ENCODE measurements around the gene LRRN2.
"Not testable (repeated sequence)": the region's sequence is repeated elsewhere in the genome, so short reads cannot be mapped to it uniquely, and the experiment has no call there.

LRRN2 gene

DNA sequence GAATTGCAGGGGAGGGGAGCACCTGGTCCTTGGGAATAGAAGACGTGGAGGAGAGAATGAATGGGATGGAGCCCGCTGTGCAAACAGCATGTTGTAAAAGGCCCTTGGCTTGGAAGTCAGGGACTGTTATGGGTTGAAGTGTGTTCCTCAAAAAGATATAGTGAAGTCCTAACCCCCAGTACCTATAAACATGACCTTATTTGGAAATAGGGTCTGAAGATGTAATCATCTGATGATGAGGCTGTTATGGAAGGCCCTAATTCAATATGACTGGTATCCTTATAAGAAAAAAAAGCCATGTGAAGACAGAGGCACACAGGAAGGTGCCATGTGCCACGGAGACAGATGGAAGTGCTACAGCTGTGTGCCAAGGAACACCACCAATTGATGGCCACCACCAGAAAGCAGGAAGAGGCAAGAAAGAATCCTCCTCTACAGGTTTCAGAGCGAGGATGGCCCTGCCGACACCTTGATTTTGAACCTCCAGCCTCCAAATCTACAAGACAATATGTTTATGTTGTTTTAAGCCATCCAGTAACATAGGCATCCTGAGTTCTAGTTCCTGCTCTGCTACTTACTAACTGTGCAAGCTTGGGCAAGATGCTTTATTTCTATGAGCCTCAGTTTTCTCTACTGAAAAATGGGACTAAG, 51.2 kb downstream of the LRRN2 start:
- H3K27ac Mint-ChIP-seq: no peak overlapping the region
- H3K4me1 Mint-ChIP-seq (ENCODE audit: low read depth in 2 of 2): no peaks in the 10 kb centered on the region
- no peaks in the 10 kb centered on the region for H3K36me3 Mint-ChIP-seq (ENCODE audit: insufficient read depth)
- DNase-seq (no peak), ATAC-seq (replicated peaks) (no peak)
- no peaks in the 10 kb centered on the region for H3K9me3 Mint-ChIP-seq
- no peak overlapping the region for H3K4me3 Mint-ChIP-seq
- peaks cover 30 to 52% of the 10 kb centered on the region in 2 donors for H3K27me3 Mint-ChIP-seq

DNA sequence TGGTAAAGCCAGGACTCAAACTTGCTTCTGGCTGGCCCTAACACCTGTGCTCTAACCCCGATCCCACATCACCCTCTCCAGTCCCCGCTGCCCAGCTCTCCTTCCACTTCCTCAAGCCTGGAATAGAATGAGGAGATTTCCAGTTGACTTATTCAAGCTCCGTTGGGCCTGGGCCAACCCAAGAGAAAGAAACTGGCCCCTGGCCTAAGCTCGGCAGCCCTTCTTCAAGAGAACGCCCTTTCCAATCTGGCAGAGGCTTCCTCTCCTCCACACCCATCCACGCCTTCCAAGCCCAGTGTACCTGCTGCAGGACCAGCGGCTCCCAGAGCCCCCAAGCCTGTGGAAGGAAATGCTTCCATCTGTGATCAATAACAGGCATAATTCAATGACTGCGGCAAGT, 51.9 kb downstream of the LRRN2 start:
- Mint-ChIP-seq H3K36me3 (ENCODE audit: insufficient read depth) (no peaks in the 10 kb centered on the region), H3K4me1 (ENCODE audit: low read depth in 2 of 2) (no peaks in the 10 kb centered on the region), H3K27ac (no peak overlapping the region), H3K27me3 (peaks cover 38 to 59% of the 10 kb centered on the region in 2 donors), H3K9me3 (no peaks in the 10 kb centered on the region), H3K4me3 (no peak overlapping the region)
- DNase-seq (no peak), ATAC-seq (replicated peaks) (no peak)

DNA sequence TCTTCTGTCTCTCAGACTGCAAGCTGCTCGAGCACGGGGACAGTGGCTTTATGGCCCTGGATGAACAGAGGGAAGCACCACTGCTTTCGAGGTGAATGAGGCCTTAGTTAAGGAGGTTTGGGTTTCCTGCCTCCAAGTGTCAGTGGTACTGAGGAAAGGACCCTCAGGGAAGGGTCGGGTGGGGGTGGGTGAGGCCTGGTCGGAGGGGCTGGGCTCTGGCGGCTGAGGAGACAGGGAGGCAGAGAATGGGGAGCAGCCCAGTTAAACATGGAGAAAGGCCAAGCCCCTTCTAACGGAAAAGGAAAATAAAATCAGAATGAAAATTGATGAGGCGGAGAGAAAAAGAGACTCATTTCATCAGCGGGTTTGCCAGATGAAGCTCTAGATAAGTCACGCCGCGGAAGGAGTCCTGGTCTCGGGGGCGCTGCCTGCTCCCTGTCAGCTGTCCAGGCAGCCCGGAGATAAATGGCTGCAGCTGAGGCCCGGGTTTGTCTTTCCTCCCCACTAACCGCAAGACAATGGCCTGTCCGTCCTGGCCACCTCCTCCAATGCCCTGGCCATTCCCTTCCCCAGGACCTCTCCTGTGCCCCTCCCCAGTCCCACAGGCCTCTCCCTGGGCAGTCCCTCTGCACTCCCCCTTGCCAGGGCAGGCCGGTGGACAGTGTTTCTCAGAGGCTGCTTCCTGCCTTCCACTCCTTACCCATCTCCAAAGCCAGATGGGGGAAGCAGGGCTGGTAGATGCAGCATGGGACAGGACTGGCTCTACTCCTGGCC, 55.2 kb downstream of the LRRN2 start:
- Mint-ChIP-seq H3K27me3 (peaks cover 45 to 63% of the 10 kb centered on the region in 2 donors), H3K4me3 (no peak overlapping the region), H3K4me1 (ENCODE audit: low read depth in 2 of 2) (no peaks in the 10 kb centered on the region), H3K36me3 (ENCODE audit: insufficient read depth) (no peaks in the 10 kb centered on the region), H3K27ac (no peak overlapping the region), H3K9me3 (no peaks in the 10 kb centered on the region)
- ATAC-seq (replicated peaks) (no peak), DNase-seq (no peak)

DNA sequence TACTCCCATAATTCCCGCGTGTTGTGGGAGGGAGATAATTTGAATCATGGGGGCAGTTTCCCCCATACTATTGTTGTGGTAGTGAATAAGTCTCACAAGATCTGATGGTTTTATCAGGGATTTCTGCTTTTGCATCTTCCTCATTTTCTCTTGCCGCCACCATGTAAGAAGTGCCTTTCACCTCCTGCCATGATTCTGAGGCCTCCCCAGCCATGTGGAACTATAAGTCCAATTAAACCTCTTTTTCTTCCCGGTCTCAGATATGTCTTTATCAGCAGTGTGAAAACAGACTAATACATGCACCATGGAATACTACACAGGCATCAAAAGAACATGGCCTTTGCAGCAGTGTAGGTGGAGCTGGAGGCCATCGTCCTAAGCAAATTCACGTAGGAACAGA, 56.1 kb downstream of the LRRN2 start:
- not testable (repeated sequence) for ATAC-seq (replicated peaks); H3K9me3 Mint-ChIP-seq; H3K4me1 Mint-ChIP-seq (ENCODE audit: low read depth in 2 of 2); H3K36me3 Mint-ChIP-seq (ENCODE audit: insufficient read depth); H3K4me3 Mint-ChIP-seq; H3K27ac Mint-ChIP-seq; DNase-seq
- peaks cover 45 to 59% of the 10 kb centered on the region in 2 donors for H3K27me3 Mint-ChIP-seq

DNA sequence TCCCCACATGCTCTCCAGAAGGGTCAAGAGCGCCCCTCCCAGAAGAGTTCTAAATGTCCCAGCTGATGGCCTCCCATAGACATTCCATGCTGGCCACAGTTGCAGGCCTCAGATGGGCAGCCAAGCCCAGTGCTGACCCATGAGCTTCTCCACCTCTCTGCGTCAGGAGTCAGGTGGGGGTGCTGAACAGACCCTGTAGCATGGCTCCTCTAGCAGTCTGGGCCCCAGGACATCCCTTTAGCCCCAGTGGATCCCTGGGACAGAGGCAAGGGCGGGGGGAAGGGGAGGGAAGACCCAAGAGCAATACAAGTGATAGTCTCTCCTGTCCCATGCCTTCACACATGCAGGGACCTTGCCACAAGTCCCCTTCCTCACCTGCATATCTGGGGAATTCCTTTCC, 56.7 kb downstream of the LRRN2 start:
- Mint-ChIP-seq H3K9me3 (no peaks in the 10 kb centered on the region), H3K4me3 (no peak overlapping the region), H3K27me3 (peaks cover 40 to 53% of the 10 kb centered on the region in 2 donors), H3K4me1 (ENCODE audit: low read depth in 2 of 2) (no peaks in the 10 kb centered on the region), H3K27ac (no peak overlapping the region), H3K36me3 (ENCODE audit: insufficient read depth) (no peaks in the 10 kb centered on the region)
- DNase-seq: no peak
- ATAC-seq (replicated peaks): no peak

DNA sequence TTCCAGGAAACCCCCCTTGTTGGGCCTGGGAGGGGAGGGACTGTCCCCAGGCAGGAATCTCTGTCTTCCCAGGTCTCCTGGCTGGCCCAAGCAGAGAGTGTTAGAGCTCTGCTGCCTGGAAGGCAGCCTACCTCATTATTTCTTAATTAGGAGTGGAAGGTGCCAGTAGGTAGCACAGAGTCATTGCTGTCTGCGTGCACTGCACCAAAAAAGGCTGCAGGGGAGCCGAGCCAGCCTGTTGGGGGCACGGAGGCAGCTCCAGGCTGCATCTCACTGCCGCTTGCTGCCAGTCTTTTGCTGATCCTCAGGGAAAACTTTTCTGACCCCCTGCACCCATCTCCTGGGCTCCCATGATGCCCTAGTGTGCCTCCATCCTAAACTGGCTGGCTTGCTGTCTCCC, 58.1 kb downstream of the LRRN2 start:
- DNase-seq: no peak
- Mint-ChIP-seq H3K4me3 (no peak overlapping the region), H3K9me3 (no peaks in the 10 kb centered on the region), H3K4me1 (ENCODE audit: low read depth in 2 of 2) (no peaks in the 10 kb centered on the region), H3K36me3 (ENCODE audit: insufficient read depth) (peaks cover 1% of the 10 kb centered on the region), H3K27ac (no peak overlapping the region), H3K27me3 (peaks cover 36 to 47% of the 10 kb centered on the region in 2 donors)
- ATAC-seq (replicated peaks): no peak

DNA sequence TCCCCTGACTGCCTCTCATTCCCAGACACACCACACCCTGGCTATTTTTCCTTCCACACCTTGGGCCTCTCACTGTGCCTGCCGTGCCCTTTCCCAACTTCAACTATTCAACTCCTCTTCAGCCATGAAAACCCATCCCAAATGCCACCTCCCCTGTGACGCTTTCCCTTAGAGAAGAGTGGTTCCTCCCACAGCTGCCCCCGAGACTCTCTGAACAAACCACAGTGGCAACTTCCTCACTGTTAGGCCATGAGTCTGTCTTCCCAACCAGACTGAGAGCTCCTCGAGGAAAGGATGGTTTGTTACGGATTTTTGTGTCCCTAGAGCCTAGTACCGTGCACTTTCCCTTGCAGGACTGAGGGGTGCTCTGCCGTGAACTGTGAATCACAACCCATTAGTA, 59.2 kb downstream of the LRRN2 start:
- DNase-seq: no peak

DNA sequence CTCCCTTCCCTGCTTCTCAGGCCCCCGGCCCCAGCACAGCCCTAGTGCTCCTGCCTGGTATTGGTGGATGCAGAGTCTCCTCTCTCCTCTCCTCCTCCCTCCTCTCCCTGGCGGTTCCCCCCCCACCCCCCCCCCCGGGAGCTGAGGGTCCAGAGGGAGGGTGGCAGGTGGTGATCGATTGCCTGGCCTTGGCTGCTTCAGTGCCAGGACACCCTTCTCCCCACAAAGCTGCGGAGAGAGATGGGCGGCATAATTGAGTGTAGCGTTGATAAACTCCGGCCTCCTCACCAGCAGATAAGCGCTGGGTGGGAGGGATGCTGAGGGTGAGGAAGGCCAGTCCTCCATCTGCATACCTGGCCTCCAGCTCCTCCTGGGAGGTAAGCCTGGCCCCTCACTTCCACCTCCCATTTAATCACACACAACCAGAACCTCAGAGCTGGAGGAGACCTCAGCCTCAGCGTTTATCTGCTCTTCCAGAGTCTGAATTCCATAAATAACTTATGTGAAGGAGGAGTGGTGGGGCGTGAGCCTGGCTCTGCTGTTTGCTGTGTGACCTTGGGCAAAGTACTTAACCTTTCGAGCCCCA, 60.8 kb downstream of the LRRN2 start:
- no peak for DNase-seq
- peak overlapping the region in 1 of 2 donors; percentile 35 for H3K27ac Mint-ChIP-seq
- no peaks in the 10 kb centered on the region for H3K9me3 Mint-ChIP-seq
- ATAC-seq (replicated peaks): no peak
- H3K4me3 Mint-ChIP-seq: no peak overlapping the region
- peaks cover 3% of the 10 kb centered on the region for H3K36me3 Mint-ChIP-seq (ENCODE audit: insufficient read depth)
- peaks cover 18 to 24% of the 10 kb centered on the region in 2 donors for H3K27me3 Mint-ChIP-seq
- no peaks in the 10 kb centered on the region for H3K4me1 Mint-ChIP-seq (ENCODE audit: low read depth in 2 of 2)

More for the DNA sequence above, 59.2 kb downstream of the LRRN2 start:
- Mint-ChIP-seq H3K36me3 (ENCODE audit: insufficient read depth) (peaks cover 3% of the 10 kb centered on the region), H3K4me1 (ENCODE audit: low read depth in 2 of 2) (no peaks in the 10 kb centered on the region), H3K27ac (no peak overlapping the region), H3K27me3 (peaks cover 29 to 40% of the 10 kb centered on the region in 2 donors), H3K4me3 (no peak overlapping the region), H3K9me3 (no peaks in the 10 kb centered on the region)
- no peak for ATAC-seq (replicated peaks)

DNA sequence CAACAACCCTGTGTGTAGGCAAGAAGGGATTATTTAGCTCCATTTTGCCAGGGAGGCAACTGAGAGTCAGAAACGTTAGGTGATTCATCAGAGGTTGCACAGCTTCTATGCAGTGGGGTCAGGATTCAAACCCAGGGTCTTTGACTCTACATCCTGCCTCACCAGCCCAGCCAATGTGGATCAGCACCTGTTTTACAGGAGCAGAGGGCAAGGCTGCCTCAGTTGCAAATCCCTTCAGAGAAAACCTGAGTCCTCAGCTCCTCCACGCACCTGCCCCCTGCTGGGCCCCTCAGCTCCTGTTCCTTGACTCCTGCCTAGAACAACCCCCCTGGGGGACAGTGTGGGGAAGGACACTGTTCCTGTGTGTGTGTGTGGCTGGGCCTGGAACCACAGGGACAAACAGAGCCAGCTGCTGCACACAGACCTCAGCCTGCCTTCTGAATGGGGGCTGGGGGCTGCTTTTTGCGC, 61.6 kb downstream of the LRRN2 start:
- ATAC-seq (replicated peaks): peak; percentile 43

DNA sequence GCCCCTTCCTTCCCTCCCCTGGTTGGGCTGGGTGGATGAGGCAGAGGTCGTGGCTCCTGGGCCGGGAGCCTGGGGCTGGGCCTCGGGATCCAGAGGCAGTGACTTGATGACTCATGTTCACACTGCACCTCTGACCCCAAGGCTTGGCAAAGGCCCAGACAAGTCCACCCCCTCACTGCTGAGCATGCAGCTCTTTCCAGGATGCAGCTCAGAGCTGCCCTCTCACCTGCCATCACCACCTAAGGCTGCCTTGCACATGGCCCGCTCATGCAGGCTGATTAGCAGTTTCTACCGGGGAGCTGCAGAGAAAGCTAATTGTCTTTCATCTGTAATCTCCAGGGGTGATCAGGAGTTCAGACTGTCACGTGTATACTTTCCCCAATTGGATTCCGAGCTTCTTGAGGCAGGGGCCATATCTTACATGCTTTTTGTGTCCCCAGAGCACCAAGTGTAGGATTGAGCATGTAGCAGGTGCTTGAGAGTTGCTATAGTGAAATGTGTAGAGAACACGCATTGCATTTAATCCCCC, 62.1 kb downstream of the LRRN2 start:
- Mint-ChIP-seq H3K27me3 (peaks cover 5 to 11% of the 10 kb centered on the region in 2 donors), H3K4me1 (ENCODE audit: low read depth in 2 of 2) (no peaks in the 10 kb centered on the region), H3K27ac (no peak overlapping the region), H3K36me3 (ENCODE audit: insufficient read depth) (peaks cover 3% of the 10 kb centered on the region), H3K4me3 (no peak overlapping the region), H3K9me3 (no peaks in the 10 kb centered on the region)
- ATAC-seq (replicated peaks) (no peak), DNase-seq (no peak)

More for the DNA sequence above, 61.6 kb downstream of the LRRN2 start:
- H3K36me3 Mint-ChIP-seq (ENCODE audit: insufficient read depth): peaks cover 3% of the 10 kb centered on the region
- DNase-seq: no peak
- H3K9me3 Mint-ChIP-seq: no peaks in the 10 kb centered on the region
- no peaks in the 10 kb centered on the region for H3K4me1 Mint-ChIP-seq (ENCODE audit: low read depth in 2 of 2)
- H3K27ac Mint-ChIP-seq: no peak overlapping the region
- no peak overlapping the region for H3K4me3 Mint-ChIP-seq
- peaks cover 10 to 16% of the 10 kb centered on the region in 2 donors for H3K27me3 Mint-ChIP-seq

DNA sequence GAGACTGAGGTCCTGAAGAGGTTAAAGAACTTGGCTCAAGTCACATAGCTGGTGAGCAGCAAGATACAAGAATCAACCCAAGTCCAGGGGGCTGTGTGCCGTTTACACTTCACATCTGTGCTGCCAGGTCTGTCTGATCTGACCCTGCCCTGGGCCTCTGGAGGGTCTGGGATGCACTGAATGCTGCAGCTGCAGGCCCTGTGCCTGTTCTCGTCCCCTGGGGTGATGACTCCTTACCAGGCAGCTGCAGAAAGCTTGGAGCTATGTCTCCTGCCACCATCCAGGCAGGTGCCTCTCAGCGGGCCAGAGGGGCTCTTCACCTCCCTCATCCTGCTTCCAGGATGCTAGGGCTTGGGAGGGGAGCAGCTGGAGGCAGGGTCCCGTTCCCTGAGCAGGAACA, 63.5 kb downstream of the LRRN2 start:
- no peaks in the 10 kb centered on the region for H3K4me1 Mint-ChIP-seq (ENCODE audit: low read depth in 2 of 2)
- H3K27ac Mint-ChIP-seq: no peak overlapping the region
- H3K27me3 Mint-ChIP-seq: no peaks in the 10 kb centered on the region
- DNase-seq (no peak), ATAC-seq (replicated peaks) (no peak)
- peaks cover 3% of the 10 kb centered on the region for H3K36me3 Mint-ChIP-seq (ENCODE audit: insufficient read depth)
- no peaks in the 10 kb centered on the region for H3K9me3 Mint-ChIP-seq
- H3K4me3 Mint-ChIP-seq: no peak overlapping the region

DNA sequence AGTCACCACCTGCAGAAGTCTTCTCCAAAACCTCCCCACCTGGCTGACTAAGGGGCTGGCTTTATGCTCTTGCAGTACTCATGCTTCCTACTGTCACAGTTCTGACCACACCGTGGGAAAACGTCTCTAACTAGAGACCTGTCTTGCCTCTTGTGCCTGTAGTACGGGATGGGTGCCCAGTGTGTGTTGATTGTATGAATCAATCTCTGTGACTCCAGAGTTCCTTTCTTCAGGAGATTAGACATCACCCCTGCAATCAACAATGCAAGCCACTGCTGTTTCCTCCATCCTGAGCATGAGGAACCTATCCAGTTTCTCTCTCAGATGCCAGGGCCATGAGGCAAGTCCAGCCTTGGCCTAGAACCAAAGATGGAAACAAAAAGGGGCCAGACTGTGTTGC, 64.1 kb downstream of the LRRN2 start:
- H3K4me1 Mint-ChIP-seq (ENCODE audit: low read depth in 2 of 2): no peaks in the 10 kb centered on the region
- H3K27me3 Mint-ChIP-seq: no peaks in the 10 kb centered on the region
- no peak for DNase-seq
- H3K36me3 Mint-ChIP-seq (ENCODE audit: insufficient read depth): peaks cover 4% of the 10 kb centered on the region
- no peaks in the 10 kb centered on the region for H3K9me3 Mint-ChIP-seq
- H3K4me3 Mint-ChIP-seq: no peak overlapping the region
- H3K27ac Mint-ChIP-seq: peak overlapping the region in 1 of 2 donors; percentile 16
- no peak for ATAC-seq (replicated peaks)

DNA sequence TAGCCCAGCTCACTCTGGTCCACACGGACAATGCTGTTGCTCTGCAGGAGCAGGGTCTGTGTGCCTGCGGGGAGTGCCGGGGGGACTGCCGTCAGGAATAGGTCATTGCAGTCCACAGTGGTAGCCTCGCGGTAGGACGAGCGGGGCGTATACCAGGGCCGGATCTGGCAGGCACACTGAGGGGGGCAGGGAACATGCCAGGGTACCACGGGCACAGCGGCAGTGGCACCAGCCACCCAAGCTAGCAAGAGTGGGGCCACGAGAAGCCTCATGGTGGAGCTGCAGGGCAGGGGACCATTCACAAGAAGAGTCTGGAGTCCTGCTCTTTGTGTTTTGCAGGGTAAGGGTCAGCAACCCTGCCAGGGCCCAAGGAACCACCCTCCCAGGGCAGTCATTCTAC, 65.8 kb downstream of the LRRN2 start:
- Mint-ChIP-seq H3K9me3 (no peaks in the 10 kb centered on the region), H3K27me3 (peaks cover 6 to 7% of the 10 kb centered on the region in 2 donors), H3K4me1 (ENCODE audit: low read depth in 2 of 2) (no peaks in the 10 kb centered on the region), H3K4me3 (no peak overlapping the region), H3K36me3 (ENCODE audit: insufficient read depth) (peaks cover 6% of the 10 kb centered on the region), H3K27ac (no peak overlapping the region)
- ATAC-seq (replicated peaks) (no peak), DNase-seq (no peak)

Measured in effector memory CD8-positive, alpha-beta T cell (primary cell).